Activated T-cell treated with anti-CD3 and anti-CD28 coated beads, Interleukin-2, amount 50 U/mL, for 24 hours (primary cell): Measurements from ENCODE around the gene ATXN1.
"Not testable (repeated sequence)": the region's sequence is repeated elsewhere in the genome, so short reads cannot be mapped to it uniquely, and the experiment has no call there.

ENCODE experiments used
- DNase-seq: peaks from one replicate; pipeline ENCODE4 v3.0.0-alpha.2; 2020
- H3K27ac Mint-ChIP-seq: 2 replicates; pipeline ENCODE4 v1.8.0; 2020; ENCODE audit warnings: mild to moderate bottlenecking, mixed read lengths
- H3K27me3 Mint-ChIP-seq: 2 replicates; pipeline ENCODE4 v1.8.0; 2020; ENCODE audit warnings: mixed read lengths
- H3K36me3 Mint-ChIP-seq: 2 replicates; pipeline ENCODE4 v1.8.0; 2020; ENCODE audit warnings: low read depth, mixed read lengths
- H3K4me1 Mint-ChIP-seq: 2 replicates; pipeline ENCODE4 v1.8.0; 2020; ENCODE audit warnings: low read depth, mixed read lengths
- H3K4me3 Mint-ChIP-seq: 2 replicates; pipeline ENCODE4 v1.8.0; 2020; ENCODE audit warnings: mild to moderate bottlenecking, moderate library complexity, mixed read lengths
- H3K9me3 Mint-ChIP-seq: 2 replicates; pipeline ENCODE4 v1.8.0; 2020; ENCODE audit warnings: mixed read lengths

ATXN1 gene

GRCh38 chr6:16274885-16275589, 486.2 kb downstream of the ATXN1 start:
- Mint-ChIP-seq H3K4me1 (peaks cover 1% of the 10 kb centered on the region), H3K4me3 (no peak overlapping the region), H3K9me3 (no peaks in the 10 kb centered on the region), H3K27me3 (no peaks in the 10 kb centered on the region), H3K27ac (no peak overlapping the region), H3K36me3 (no peaks in the 10 kb centered on the region)
- no peak for DNase-seq

DNA sequence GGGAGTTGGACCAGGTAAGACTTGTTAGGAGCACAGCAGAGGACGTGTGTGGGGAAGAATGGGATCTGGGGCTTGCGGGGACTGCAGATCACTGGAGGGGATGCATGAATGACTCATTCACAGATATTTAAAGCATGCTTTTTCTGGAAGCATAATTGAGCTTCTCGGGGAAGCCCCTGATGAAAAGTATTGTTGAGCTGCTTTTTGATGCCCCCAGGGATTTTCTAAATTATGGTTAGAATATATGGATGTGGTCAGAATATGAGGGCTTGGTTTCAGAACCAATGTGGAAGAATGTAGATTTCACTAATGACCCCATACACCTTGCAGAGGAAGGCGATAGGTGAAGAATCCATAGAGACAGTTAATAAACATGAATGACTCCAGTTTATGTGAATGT, 486.8 kb downstream of the ATXN1 start:
- Mint-ChIP-seq H3K27ac (no peak overlapping the region), H3K4me3 (no peak overlapping the region), H3K4me1 (peaks cover 1% of the 10 kb centered on the region), H3K36me3 (no peaks in the 10 kb centered on the region), H3K27me3 (no peaks in the 10 kb centered on the region), H3K9me3 (no peaks in the 10 kb centered on the region)
- DNase-seq: no peak

DNA sequence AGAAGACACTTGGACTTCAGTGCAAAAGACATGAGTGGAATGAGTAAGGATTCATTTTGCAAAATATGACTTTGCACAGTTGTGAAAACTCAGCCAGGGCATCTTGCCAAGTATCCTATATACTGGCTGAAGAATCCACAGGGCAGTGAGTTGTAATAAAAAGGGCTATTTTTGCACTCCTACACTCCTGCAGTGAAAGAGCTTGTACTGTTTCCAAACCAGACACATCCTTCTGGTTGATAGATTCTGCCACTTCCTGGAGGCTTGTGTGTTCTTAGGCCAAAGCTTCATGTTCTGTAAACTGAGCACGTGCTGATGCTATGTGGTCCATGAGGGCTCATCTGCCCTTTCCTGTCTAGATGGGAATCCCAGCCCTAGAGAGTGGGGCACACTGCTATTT, 488.0 kb downstream of the ATXN1 start:
- Mint-ChIP-seq H3K27ac (no peak overlapping the region), H3K27me3 (no peaks in the 10 kb centered on the region), H3K4me1 (peaks cover 1% of the 10 kb centered on the region), H3K9me3 (no peaks in the 10 kb centered on the region), H3K4me3 (no peak overlapping the region), H3K36me3 (no peaks in the 10 kb centered on the region)
- DNase-seq: no peak

DNA sequence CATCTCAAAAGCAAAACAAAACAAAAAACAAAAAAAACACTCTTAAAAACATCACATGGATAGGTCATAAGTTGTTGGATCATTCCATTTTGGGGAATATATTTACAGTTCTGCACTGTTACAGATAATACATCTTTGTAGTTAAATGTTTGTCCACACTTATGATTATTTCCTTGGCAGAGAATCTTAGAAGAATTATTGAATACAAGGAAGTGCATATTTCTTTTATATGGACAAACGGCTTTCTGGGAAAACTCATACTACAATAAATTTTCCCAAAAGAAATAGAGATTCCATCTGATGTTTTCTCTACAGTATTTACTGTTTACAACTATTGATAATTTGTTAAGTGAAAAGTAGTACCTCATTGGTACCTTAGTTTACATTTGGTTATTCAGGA, 489.1 kb downstream of the ATXN1 start:
- H3K4me1 Mint-ChIP-seq: no peaks in the 10 kb centered on the region
- H3K9me3 Mint-ChIP-seq: no peaks in the 10 kb centered on the region
- H3K4me3 Mint-ChIP-seq: no peak overlapping the region
- H3K36me3 Mint-ChIP-seq: no peaks in the 10 kb centered on the region
- H3K27ac Mint-ChIP-seq: no peak overlapping the region
- no peak for DNase-seq
- no peaks in the 10 kb centered on the region for H3K27me3 Mint-ChIP-seq

GRCh38 chr6:16271428-16271827, 489.8 kb downstream of the ATXN1 start:
- Mint-ChIP-seq H3K27me3 (no peaks in the 10 kb centered on the region), H3K4me1 (no peaks in the 10 kb centered on the region), H3K4me3 (no peak overlapping the region)

DNA sequence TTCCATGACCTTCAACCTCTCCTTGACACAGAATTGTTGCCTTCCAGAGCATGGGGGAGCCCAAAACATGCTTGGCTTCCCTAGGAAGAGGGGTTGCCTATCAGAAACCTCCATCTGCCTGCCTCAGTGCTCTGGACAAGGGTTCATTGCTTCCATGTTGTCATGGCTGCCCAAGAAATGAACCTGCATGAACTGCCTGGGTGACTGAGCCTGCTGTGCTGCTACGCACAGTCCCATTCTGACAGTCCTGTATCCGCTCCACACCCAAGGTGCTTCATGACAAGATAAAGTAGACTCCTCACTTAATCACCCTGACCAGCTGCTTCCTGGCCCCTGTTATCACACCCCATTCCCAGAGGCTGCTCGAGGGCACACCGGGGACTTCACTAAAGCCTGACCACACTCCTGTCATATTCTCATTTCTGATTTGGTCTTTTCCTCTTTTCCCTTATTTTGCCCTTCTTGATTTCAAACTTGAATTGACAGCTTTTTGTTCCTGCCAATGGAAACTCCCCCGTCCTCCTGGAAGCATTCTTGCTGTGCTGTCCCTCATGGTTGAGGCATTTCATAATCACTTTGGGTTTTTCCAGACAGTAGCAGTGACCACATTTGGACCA, 491.0 kb downstream of the ATXN1 start:
- Mint-ChIP-seq H3K36me3 (no peaks in the 10 kb centered on the region), H3K27ac (no peak overlapping the region), H3K27me3 (no peaks in the 10 kb centered on the region), H3K4me3 (no peak overlapping the region), H3K9me3 (no peaks in the 10 kb centered on the region), H3K4me1 (no peaks in the 10 kb centered on the region)
- no peak for DNase-seq

More at GRCh38 chr6:16271428-16271827, 489.8 kb downstream of the ATXN1 start:
- Mint-ChIP-seq H3K36me3 (no peaks in the 10 kb centered on the region), H3K27ac (no peak overlapping the region), H3K9me3 (no peaks in the 10 kb centered on the region)
- DNase-seq: no peak

DNA sequence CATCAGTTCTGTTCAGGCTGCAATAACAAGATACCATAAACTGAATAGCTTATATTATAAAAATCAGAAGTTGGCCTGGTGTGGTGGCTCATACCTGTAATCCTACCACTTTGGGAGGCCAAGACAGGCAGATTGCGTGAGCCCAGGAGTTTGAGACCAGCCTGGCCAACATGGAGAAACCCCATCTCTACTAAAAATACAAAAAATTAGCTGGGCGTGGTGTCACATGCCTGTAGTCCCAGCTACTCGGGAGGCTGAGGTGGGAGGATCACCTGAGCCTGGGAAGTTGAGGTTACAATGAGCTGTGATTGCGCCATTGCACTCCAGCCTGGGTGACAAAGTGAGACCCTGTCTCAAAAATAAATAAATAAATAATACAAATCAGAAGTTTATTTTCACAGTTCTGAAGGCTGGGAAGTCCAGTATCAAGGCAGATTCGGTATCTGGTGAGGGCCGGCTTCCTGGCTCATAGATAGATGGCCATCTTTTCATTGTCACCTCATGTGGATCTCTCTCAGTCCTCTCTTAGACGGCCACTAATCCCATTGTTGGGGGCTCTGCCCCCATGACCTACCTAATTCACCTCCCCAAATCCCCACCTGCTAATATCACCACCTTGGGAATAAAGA, 491.7 kb downstream of the ATXN1 start:
- H3K9me3 Mint-ChIP-seq, DNase-seq, H3K27ac Mint-ChIP-seq, H3K4me3 Mint-ChIP-seq, H3K27me3 Mint-ChIP-seq, H3K4me1 Mint-ChIP-seq, H3K36me3 Mint-ChIP-seq: not testable (repeated sequence)

DNA sequence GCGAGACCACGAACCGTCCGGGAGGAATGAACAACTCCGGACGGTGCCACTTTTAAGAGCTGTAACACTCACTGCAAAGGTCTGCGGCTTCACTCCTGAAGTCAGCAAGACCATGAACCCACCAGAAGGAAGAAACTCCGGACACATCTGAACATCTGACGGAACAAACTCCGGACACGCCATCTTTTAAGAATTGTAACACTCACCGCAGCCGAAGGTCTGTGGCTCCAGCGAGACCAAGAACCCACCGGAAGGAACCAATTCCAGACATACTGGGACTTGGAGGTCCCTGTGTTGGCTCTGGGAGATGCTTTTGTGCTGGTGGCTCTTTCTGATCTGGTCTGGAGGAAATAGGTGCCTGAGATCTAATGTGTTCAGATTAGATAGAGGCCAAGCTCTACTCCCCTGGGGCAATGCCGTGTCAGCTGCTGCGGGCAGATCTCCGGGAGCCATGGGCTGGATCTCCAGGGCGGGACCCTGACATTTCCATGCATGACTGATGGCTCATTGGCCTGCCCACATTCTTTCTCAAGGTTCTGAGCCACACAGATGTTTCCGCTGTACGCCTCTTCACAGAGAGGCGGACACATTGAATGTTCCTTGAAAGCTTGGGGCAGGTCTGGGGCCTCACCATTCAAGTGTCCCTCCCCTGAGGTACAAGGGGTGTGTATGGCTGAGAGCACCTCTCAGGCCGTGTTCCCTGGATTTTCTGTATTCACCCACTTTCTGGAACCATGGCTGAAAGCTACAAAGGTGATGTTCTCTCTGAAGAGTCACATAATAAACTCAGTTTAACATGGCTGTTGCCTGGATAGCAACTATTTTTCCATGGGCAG, 493.6 kb downstream of the ATXN1 start:
- Mint-ChIP-seq H3K4me1 (no peaks in the 10 kb centered on the region), H3K36me3 (no peaks in the 10 kb centered on the region), H3K27me3 (no peaks in the 10 kb centered on the region), H3K4me3 (no peak overlapping the region), H3K27ac (no peak overlapping the region), H3K9me3 (no peaks in the 10 kb centered on the region)
- DNase-seq: no peak

DNA sequence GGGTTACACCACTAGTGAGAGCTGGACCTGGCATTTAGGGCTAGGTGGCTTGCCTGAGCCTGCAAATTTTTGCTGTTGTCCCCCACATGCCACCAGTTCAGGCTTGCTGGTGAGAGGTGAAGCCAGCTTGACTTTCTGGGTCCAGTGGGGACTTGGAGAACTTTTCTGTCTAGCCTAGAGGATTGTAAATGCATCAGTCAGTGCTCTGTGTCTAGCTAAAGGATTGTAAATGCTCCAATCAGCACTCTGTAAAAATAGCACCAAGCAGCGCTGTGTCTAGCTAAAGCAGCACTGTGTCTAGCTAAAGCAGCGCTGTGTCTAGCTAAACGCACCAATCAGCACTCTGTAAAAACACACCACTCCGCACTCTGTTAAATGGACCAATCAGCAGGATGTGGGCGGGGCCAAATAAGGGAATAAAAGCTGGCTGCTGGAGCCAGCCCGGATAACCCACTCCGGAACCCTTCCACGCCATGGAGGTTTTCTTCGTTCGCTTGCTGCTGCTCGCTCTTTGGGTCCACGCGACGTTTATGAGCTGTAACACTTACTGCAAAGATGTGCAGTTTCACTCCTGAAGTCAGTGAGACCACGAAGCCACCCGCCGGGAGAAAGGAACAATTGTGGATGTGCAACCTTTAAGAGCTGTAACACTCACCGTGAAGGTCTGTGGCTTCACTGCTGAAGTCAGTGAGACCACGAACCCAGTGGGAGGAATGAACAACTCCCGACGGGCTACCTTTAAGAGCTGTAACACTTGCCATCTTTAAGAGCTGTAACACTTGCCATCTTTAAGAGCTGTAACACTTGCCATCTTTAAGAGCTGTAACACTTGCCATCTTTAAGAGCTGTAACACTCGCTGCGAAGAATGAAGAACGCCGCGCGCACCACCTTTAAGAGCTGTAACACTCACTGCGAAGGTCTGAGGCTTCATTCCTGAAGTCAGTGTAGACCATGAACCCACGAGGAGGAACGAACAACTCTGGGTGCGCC, 495.6 kb downstream of the ATXN1 start:
- Mint-ChIP-seq H3K36me3 (no peaks in the 10 kb centered on the region), H3K27me3 (no peaks in the 10 kb centered on the region), H3K4me3 (no peak overlapping the region), H3K4me1 (no peaks in the 10 kb centered on the region), H3K27ac (no peak overlapping the region), H3K9me3 (no peaks in the 10 kb centered on the region)
- no peak for DNase-seq

GRCh38 chr6:16264785-16265184, 496.5 kb downstream of the ATXN1 start:
- no peak overlapping the region for H3K4me3 Mint-ChIP-seq
- no peaks in the 10 kb centered on the region for H3K9me3 Mint-ChIP-seq
- H3K27me3 Mint-ChIP-seq: no peaks in the 10 kb centered on the region
- H3K36me3 Mint-ChIP-seq: no peaks in the 10 kb centered on the region
- no peak overlapping the region for H3K27ac Mint-ChIP-seq
- DNase-seq: no peak
- no peaks in the 10 kb centered on the region for H3K4me1 Mint-ChIP-seq

DNA sequence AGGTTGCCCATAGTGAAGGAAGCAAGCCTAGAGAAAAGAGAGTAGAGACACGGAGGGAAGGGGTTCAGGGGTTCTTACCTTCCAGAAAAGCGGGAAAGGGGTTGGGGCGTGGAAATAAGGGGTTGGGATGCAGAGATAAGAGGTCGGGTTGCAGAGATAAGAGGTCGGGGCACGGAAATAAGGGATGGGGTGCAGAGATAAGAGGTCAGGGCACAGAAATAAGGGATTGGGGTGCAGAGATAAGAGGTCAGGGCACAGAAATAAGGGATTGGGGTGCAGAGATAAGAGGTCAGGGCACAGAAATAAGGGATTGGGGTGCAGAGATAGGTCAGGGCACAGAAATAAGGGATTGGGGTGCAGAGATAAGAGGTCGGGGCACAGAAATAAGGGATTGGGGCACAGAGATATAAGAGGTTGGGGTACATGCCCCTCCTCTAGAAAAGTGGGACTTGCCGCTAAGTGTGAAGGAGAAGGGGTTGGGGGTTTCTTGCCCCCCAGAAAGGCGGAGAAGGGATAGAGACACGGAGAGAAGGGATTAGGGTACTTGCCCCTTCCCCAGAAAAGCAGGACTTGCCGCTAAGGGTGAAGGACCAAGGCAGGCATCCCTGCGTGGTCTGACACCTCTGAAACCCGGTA, 497.7 kb downstream of the ATXN1 start:
- H3K4me3 Mint-ChIP-seq, H3K9me3 Mint-ChIP-seq: not testable (repeated sequence)

GRCh38 chr6:16262773-16263172, 498.5 kb downstream of the ATXN1 start:
- H3K4me1 Mint-ChIP-seq: not testable (repeated sequence)

More for the DNA sequence above, 497.7 kb downstream of the ATXN1 start:
- not testable (repeated sequence) for H3K27ac Mint-ChIP-seq, H3K27me3 Mint-ChIP-seq, DNase-seq, H3K4me1 Mint-ChIP-seq, H3K36me3 Mint-ChIP-seq

DNA sequence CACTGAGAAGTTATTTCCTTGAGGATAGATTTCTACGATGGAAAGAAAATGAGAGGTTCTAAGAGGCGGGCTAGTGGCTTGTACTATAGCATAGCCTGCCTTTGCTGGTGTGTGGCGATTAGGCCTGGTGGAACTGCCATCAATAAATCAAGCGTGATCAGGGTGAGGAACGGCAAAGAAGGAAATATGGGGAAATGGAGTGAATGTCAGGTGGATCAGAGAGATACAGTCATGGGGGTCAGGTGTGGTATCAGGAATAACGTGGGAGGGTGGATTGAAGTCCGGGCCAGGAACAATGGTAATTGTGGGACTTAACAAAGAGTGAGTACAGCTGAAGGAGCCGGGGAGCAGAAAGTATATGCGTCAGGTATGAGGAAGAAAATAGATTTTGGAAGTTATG, 500.7 kb downstream of the ATXN1 start:
- not testable (repeated sequence) for H3K4me1 Mint-ChIP-seq, H3K27me3 Mint-ChIP-seq, DNase-seq, H3K4me3 Mint-ChIP-seq, H3K27ac Mint-ChIP-seq, H3K36me3 Mint-ChIP-seq, H3K9me3 Mint-ChIP-seq

More at GRCh38 chr6:16262773-16263172, 498.5 kb downstream of the ATXN1 start:
- H3K27ac Mint-ChIP-seq, H3K36me3 Mint-ChIP-seq, H3K9me3 Mint-ChIP-seq, H3K27me3 Mint-ChIP-seq, H3K4me3 Mint-ChIP-seq, DNase-seq: not testable (repeated sequence)
